Measurements from ENCODE around the gene DCP2.

DNA sequence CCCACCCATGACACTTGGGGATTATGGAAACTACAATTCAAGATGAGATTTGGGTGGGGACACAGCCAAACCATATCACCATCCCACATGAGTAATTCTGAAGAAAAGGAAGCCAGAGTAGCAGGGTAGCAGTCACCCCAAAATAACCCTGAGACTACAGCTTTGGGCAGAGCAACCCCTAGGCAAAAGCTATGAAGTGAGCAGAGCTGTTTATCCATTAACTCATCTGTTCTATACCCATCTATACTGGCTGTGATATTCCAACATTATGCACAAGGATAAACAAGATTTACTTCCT lies 42.3 kb upstream of the DCP2 start:
- no peak for TF ChIP-seq POLR2A (IDR thresholded peaks at IDR 0.05; ENCODE audit: extremely low read depth, insufficient read length)
- TF ChIP-seq, protein P1, sequence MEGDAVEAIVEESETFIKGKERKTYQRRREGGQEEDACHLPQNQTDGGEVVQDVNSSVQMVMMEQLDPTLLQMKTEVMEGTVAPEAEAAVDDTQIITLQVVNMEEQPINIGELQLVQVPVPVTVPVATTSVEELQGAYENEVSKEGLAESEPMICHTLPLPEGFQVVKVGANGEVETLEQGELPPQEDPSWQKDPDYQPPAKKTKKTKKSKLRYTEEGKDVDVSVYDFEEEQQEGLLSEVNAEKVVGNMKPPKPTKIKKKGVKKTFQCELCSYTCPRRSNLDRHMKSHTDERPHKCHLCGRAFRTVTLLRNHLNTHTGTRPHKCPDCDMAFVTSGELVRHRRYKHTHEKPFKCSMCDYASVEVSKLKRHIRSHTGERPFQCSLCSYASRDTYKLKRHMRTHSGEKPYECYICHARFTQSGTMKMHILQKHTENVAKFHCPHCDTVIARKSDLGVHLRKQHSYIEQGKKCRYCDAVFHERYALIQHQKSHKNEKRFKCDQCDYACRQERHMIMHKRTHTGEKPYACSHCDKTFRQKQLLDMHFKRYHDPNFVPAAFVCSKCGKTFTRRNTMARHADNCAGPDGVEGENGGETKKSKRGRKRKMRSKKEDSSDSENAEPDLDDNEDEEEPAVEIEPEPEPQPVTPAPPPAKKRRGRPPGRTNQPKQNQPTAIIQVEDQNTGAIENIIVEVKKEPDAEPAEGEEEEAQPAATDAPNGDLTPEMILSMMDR (IDR thresholded peaks at IDR 0.05; ENCODE audit: low read depth, low read length) = no peak
- TF ChIP-seq, protein P2, sequence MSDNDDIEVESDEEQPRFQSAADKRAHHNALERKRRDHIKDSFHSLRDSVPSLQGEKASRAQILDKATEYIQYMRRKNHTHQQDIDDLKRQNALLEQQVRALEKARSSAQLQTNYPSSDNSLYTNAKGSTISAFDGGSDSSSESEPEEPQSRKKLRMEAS (IDR thresholded peaks at IDR 0.05; ENCODE audit: low read depth, low read length) = no peak
